ENCODE measurements around the gene TMEM87B. TPM values are rescaled to one million over a fixed set of nuclear protein-coding genes. Genes with fewer than 3 reads are reported as not detected.

The TMEM87B gene
- total RNA-seq, 1 experiment from 2014 or later, result 24.4 TPM

- H3K9me3 ChIP-seq (ENCODE audit: insufficient read depth, low read depth), result no peaks in the 10 kb centered on the region
- no peak overlapping the region for H3K4me3 ChIP-seq
- POLR2A ChIA-PET (ENCODE audit: unreplicated experiment), result interaction anchor here (0.6 kb wide), 1 partner anchor 13 kb away, joined by 4 read pairs; no protein-coding TSS in a partner anchor
- H3K36me3 ChIP-seq (ENCODE audit: low read depth), result no peaks in the 10 kb centered on the region
- H2AFZ ChIP-seq, result no peak overlapping the region
- intact Hi-C loops (cut with micrococcal nuclease; ENCODE audit: unreplicated experiment), result no loop called here
- DNase-seq, result peak in 1 of 2 experiments; percentile 83
- no peaks in the 10 kb centered on the region for H3K79me2 ChIP-seq (ENCODE audit: low read depth)
- H3K4me1 ChIP-seq (replicated peaks; ENCODE audit: insufficient read depth), result peaks cover 34% of the 10 kb centered on the region
- H3K27me3 ChIP-seq (ENCODE audit: insufficient read depth, low read depth), result no peaks in the 10 kb centered on the region
- CTCF ChIA-PET, result no interaction called here
- H3K9me2 ChIP-seq (ENCODE audit: insufficient read depth), result no peaks in the 10 kb centered on the region
- H4K20me1 ChIP-seq (ENCODE audit: insufficient read depth), result no peaks in the 10 kb centered on the region
- no peak for TF ChIP-seq EZH2 (IDR thresholded peaks at IDR 0.05; ENCODE audit: low read depth)
- no peak for TF ChIP-seq CTCF (conservative IDR thresholded peaks at IDR 0.05)
- H3K27ac ChIP-seq, result no peak overlapping the region
- no peak overlapping the region for H3K4me2 ChIP-seq
- peaks cover 21% of the 10 kb centered on the region for H3F3A ChIP-seq (ENCODE audit: insufficient read depth, low read depth)
- BruUV-seq (replicated peaks), result no TSS peak
Measured at GRCh38 chr2:112029164-112029563, 25.9 kb upstream of the TMEM87B start.

- Histone ChIP-seq H3K9me3 (ENCODE audit: insufficient read depth, low read depth) (no peaks in the 10 kb centered on the region), H2AFZ (no peak overlapping the region), H4K20me1 (ENCODE audit: insufficient read depth) (no peaks in the 10 kb centered on the region), H3K9me2 (ENCODE audit: insufficient read depth) (no peaks in the 10 kb centered on the region), H3K79me2 (ENCODE audit: low read depth) (no peaks in the 10 kb centered on the region), H3K4me2 (no peak overlapping the region), H3K27me3 (ENCODE audit: insufficient read depth, low read depth) (no peaks in the 10 kb centered on the region), H3K36me3 (ENCODE audit: low read depth) (no peaks in the 10 kb centered on the region), H3K4me3 (no peak overlapping the region), H3F3A (ENCODE audit: insufficient read depth, low read depth) (peaks cover 28% of the 10 kb centered on the region), H3K27ac (no peak overlapping the region), H3K4me1 (replicated peaks; ENCODE audit: insufficient read depth) (peaks cover 39% of the 10 kb centered on the region)
- ChIA-PET POLR2A (ENCODE audit: unreplicated experiment) (no interaction called here), CTCF (no interaction called here)
- TF ChIP-seq CTCF (conservative IDR thresholded peaks at IDR 0.05), result no peak
- TF ChIP-seq EZH2 (IDR thresholded peaks at IDR 0.05; ENCODE audit: low read depth), result no peak
- intact Hi-C loops (cut with micrococcal nuclease; ENCODE audit: unreplicated experiment), result loop anchor here (5.0 kb wide), 1 partner anchor 54 kb away; no protein-coding TSS in a partner anchor
- no peak for DNase-seq
- no TSS peak for BruUV-seq (replicated peaks)
Measured at GRCh38 chr2:112031473-112032223, 23.4 kb upstream of the TMEM87B start.

- peaks cover 28% of the 10 kb centered on the region for H3F3A ChIP-seq (ENCODE audit: insufficient read depth, low read depth)
- no peak overlapping the region for H3K4me2 ChIP-seq
- H3K36me3 ChIP-seq (ENCODE audit: low read depth), result no peaks in the 10 kb centered on the region
- no peaks in the 10 kb centered on the region for H3K79me2 ChIP-seq (ENCODE audit: low read depth)
- no peak for DNase-seq
- POLR2A ChIA-PET (ENCODE audit: unreplicated experiment), result no interaction called here
- H3K27me3 ChIP-seq (ENCODE audit: insufficient read depth, low read depth), result no peaks in the 10 kb centered on the region
- H3K4me1 ChIP-seq (replicated peaks; ENCODE audit: insufficient read depth), result peaks cover 39% of the 10 kb centered on the region
- no peaks in the 10 kb centered on the region for H3K9me2 ChIP-seq (ENCODE audit: insufficient read depth)
- intact Hi-C loops (cut with micrococcal nuclease; ENCODE audit: unreplicated experiment), result loop anchor here (5.0 kb wide), 1 partner anchor 55 kb away; no protein-coding TSS in a partner anchor
- no peak for TF ChIP-seq CTCF (conservative IDR thresholded peaks at IDR 0.05)
- no peak for TF ChIP-seq EZH2 (IDR thresholded peaks at IDR 0.05; ENCODE audit: low read depth)
- H3K27ac ChIP-seq, result no peak overlapping the region
- no peak overlapping the region for H3K4me3 ChIP-seq
- no peaks in the 10 kb centered on the region for H4K20me1 ChIP-seq (ENCODE audit: insufficient read depth)
- no peaks in the 10 kb centered on the region for H3K9me3 ChIP-seq (ENCODE audit: insufficient read depth, low read depth)
- no TSS peak for BruUV-seq (replicated peaks)
- CTCF ChIA-PET, result no interaction called here
- H2AFZ ChIP-seq, result no peak overlapping the region
Measured at GRCh38 chr2:112032224-112032586, 22.9 kb upstream of the TMEM87B start.

Measured in PC-9 (cell line).